ENCODE data around the gene NCKIPSD. TPM values are rescaled to one million over a fixed set of nuclear protein-coding genes. Genes with fewer than 3 reads are reported as not detected.

The NCKIPSD gene
- total RNA-seq, 1 experiment from 2014 or later: 36.9 TPM

- intact Hi-C loops (cut with micrococcal nuclease): loop anchor here (1.0 kb wide), 1 partner anchor 21 kb away; the partner anchor contains the start of gene SLC26A6
- peak overlapping the region; percentile 66 for H3K4me2 ChIP-seq (ENCODE audit: low read length)
- H2AFZ ChIP-seq (ENCODE audit: low read depth, low read length, poor library complexity, severe bottlenecking): no peak overlapping the region
- no peaks in the 10 kb centered on the region for H3K79me2 ChIP-seq (ENCODE audit: insufficient read depth, low read length)
- ChIA-PET RAD21 (ENCODE audit: low non-redundant PET in 1 of 2, low total read pairs in 2 of 2, uncharacterized antibody in 2 of 2, unreplicated experiment in 2 of 2) (no interaction called here), CTCF (no interaction called here), POLR2A (no interaction called here)
- TF ChIP-seq ZBTB33 (IDR thresholded peaks at IDR 0.05; ENCODE audit: extremely low read depth, insufficient replicate concordance, low read length) (no peak), TCF7L2 (IDR thresholded peaks at IDR 0.05; ENCODE audit: borderline replicate concordance, extremely low read depth, insufficient read depth, insufficient read length) (no peak)
- TF ChIP-seq, protein P1, sequence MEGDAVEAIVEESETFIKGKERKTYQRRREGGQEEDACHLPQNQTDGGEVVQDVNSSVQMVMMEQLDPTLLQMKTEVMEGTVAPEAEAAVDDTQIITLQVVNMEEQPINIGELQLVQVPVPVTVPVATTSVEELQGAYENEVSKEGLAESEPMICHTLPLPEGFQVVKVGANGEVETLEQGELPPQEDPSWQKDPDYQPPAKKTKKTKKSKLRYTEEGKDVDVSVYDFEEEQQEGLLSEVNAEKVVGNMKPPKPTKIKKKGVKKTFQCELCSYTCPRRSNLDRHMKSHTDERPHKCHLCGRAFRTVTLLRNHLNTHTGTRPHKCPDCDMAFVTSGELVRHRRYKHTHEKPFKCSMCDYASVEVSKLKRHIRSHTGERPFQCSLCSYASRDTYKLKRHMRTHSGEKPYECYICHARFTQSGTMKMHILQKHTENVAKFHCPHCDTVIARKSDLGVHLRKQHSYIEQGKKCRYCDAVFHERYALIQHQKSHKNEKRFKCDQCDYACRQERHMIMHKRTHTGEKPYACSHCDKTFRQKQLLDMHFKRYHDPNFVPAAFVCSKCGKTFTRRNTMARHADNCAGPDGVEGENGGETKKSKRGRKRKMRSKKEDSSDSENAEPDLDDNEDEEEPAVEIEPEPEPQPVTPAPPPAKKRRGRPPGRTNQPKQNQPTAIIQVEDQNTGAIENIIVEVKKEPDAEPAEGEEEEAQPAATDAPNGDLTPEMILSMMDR (IDR thresholded peaks at IDR 0.05 in 2 of 3, conservative IDR thresholded peaks at IDR 0.05 in 1 of 3; ENCODE audit: borderline replicate concordance in 1 of 3, insufficient read depth in 1 of 3, low read depth in 2 of 3, low read length in 2 of 3): peak in 2 of 3 experiments; percentile 40 to 50; a peak in 4 of 6 replicates
- peaks cover 0 to 8% of the 10 kb centered on the region in 2 experiments; a peak in 3 of 4 replicates for H3K4me1 ChIP-seq (ENCODE audit: control insufficient read depth in 1 of 2, insufficient read depth in 2 of 2, low read length in 2 of 2)
- no TSS peak for BruUV-seq (replicated peaks)
- H3K9me2 ChIP-seq (ENCODE audit: insufficient read depth): no peaks in the 10 kb centered on the region
- DNase-seq (ENCODE audit: low read depth, low spot score) (peak; percentile 21), ATAC-seq (peak; percentile 85)
- peak overlapping the region; percentile 58; the same call in 1 of the 2 replicates for H3K27ac ChIP-seq (ENCODE audit: low read depth, low read length)
- H3K4me3 ChIP-seq (replicated peaks in 1 of 2; ENCODE audit: low read depth in 1 of 2, low read length in 2 of 2): peak overlapping the region; percentile 17 to 37; a peak in 2 of 4 replicates
- H3K27me3 ChIP-seq (ENCODE audit: insufficient read depth, low read length): no peaks in the 10 kb centered on the region
- peaks cover 0 to 6% of the 10 kb centered on the region in 2 experiments; a peak in 1 of 4 replicates for H3K9me3 ChIP-seq (ENCODE audit: control insufficient read depth in 1 of 2, insufficient read depth in 1 of 2, low read depth in 1 of 2, low read length in 2 of 2)
- no peaks in the 10 kb centered on the region for H3K36me3 ChIP-seq (ENCODE audit: control insufficient read depth in 1 of 2, insufficient read depth in 2 of 2, low read length in 2 of 2)
- H4K20me1 ChIP-seq (ENCODE audit: insufficient read depth): no peaks in the 10 kb centered on the region
- peak overlapping the region; percentile 24; the same call in 1 of the 2 replicates for H3K9ac ChIP-seq (ENCODE audit: low read length)
These were observed 29.5 kb downstream of the NCKIPSD start for GRCh38 chr3:48656061-48656840.
